HG03521 (cell line): Measurements from ENCODE around the gene ADRM1.

Source experiments
- ATAC-seq: cut with Tn5 transposase; IDR thresholded peaks from one replicate; pipeline ENCODE4 v1.9.1; 2021; ENCODE audit warnings: mild to moderate bottlenecking, moderate library complexity; ENCODE audit not compliant: unreplicated experiment

The ADRM1 gene

GRCh38 chr20:62277253-62277652 is 25.5 kb upstream of the ADRM1 start:
- ATAC-seq = no peak

GRCh38 chr20:62280303-62280702 is 22.5 kb upstream of the ADRM1 start:
- no peak for ATAC-seq

- no peak for ATAC-seq
Observed at GRCh38 chr20:62281161-62281933, 21.4 kb upstream of the ADRM1 start.

- no peak for ATAC-seq
Observed at GRCh38 chr20:62282103-62282502, 20.7 kb upstream of the ADRM1 start.

- no peak for ATAC-seq
Observed at GRCh38 chr20:62282877-62283503, 19.8 kb upstream of the ADRM1 start.

- ATAC-seq = no peak
Observed at GRCh38 chr20:62284448-62284847, 18.3 kb upstream of the ADRM1 start.

GRCh38 chr20:62285151-62285550 is 17.6 kb upstream of the ADRM1 start:
- no peak for ATAC-seq

GRCh38 chr20:62285722-62286121 is 17.1 kb upstream of the ADRM1 start:
- no peak for ATAC-seq

- no peak for ATAC-seq
Observed at GRCh38 chr20:62286493-62287064, 16.2 kb upstream of the ADRM1 start.

- ATAC-seq = no peak
Observed at GRCh38 chr20:62287129-62287528, 15.7 kb upstream of the ADRM1 start.

- no peak for ATAC-seq
Observed at GRCh38 chr20:62287759-62288534, 14.8 kb upstream of the ADRM1 start.

GRCh38 chr20:62288535-62289105 is 14.2 kb upstream of the ADRM1 start:
- no peak for ATAC-seq

- ATAC-seq = no peak
Observed at GRCh38 chr20:62289131-62289530, 13.7 kb upstream of the ADRM1 start.

- ATAC-seq = no peak
Observed at GRCh38 chr20:62289898-62290297, 12.9 kb upstream of the ADRM1 start.

- ATAC-seq = no peak
Observed at GRCh38 chr20:62291251-62292066, 11.3 kb upstream of the ADRM1 start.

GRCh38 chr20:62292108-62292507 is 10.7 kb upstream of the ADRM1 start:
- ATAC-seq = no peak

GRCh38 chr20:62293111-62293784 is 9.5 kb upstream of the ADRM1 start:
- no peak for ATAC-seq

- ATAC-seq = no peak
Observed at GRCh38 chr20:62293946-62294345, 8.9 kb upstream of the ADRM1 start.

- no peak for ATAC-seq
Observed at GRCh38 chr20:62294516-62294915, 8.3 kb upstream of the ADRM1 start.
